HS-27A (cell line): ENCODE data around the gene DDX54.
A peak's percentile ranks its signal among the peaks of the same experiment; 100 is the strongest.
"Not testable (repeated sequence)": the region's sequence is repeated elsewhere in the genome, so short reads cannot be mapped to it uniquely, and the experiment has no call there.

ENCODE experiments used
- DNase-seq: peaks from one replicate; pipeline ENCODE4 v3.0.0-alpha.2; 2012; ENCODE audit warnings: low read depth, missing footprints

Gene DDX54

GRCh38 chr12:113220593-113221180 lies 35.4 kb upstream of the DDX54 start:
- no peak for DNase-seq

GRCh38 chr12:113216027-113216426 lies 30.7 kb upstream of the DDX54 start:
- no peak for DNase-seq

DNA sequence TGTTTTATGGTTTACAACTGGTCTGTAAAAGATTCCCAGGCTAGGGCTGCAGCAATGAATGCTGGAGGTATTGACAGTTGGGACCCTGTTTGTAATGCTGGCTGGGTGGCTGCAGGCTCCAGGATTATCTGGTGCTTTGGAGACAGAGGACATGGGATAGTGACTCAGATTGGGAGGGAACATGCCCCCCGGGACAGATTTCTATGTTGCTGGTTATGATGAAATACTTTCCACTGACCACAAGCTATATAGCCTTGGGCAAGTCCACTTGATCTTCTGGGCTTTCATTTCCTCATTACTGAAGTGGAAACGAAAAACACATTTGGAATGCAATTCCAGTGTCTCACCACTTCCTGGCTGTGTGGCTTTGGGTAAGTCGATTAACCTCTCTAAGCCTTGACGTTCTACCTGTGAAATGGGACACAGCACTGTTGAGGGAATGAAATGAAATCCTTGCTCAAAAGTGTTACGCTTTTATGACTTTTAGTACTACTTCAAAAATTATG lies 29.7 kb upstream of the DDX54 start:
- peak; percentile 82 for DNase-seq

DNA sequence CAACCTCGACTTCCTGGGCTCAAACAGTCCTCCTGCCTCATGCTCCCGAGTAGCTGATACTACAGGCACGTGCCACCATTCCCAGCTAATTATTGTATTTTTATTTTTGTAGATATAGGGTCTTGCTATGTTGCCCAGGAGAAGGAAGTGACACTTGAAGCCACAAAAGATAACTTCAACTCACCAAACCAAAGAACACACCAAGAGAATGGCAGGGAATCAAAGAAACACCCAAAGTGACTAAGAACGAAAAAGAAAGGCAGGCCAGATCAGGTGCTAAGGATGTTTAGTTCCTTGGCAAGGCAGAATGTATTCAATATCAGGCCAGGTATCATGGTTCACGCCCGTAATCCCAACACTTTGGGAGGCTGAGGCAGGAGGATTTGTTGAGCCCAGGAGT lies 25.9 kb upstream of the DDX54 start:
- no peak for DNase-seq

GRCh38 chr12:113208041-113208934 lies 23.0 kb upstream of the DDX54 start:
- DNase-seq, result no peak

DNA sequence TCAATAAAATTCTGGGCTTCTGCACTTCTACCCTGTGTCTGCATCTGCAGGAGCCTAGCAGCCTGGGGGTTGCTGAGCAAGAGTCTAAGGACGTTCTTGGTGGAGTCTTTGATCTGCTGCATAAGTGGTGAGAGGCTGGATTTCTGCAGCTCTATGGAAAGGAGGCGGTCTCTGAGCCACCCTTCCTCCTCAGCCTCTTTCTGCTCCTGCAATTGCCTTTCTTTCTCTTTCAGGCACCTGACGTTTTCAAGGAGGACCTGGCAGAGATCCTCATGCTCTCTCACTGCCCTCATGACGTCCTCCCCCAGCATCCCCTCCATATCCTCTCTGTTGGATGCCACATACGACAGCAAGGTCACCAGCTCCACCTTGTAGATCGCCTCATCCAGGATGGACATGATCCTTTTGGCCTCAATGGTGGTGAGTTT lies 22.3 kb upstream of the DDX54 start:
- no peak for DNase-seq

GRCh38 chr12:113206802-113207201 lies 21.5 kb upstream of the DDX54 start:
- DNase-seq, result not testable (repeated sequence)

DNA sequence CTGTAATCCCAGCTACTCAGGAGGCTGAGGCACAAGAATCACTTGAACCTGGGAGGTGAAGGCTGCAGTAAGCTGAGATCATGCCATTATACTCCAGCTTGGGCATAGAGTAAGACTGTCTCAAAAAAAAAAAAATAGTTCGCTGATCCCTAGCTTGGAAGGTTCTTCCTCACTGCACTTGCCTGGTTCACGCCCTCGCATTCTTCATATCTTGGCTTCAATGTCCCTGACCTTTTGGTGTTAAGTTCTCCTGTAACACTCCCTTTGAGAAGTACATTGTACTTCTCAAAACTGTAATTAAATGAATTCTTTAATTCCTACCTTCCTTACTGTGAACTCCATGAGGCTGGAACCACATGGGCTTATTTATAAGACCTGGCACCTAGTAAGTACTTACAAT lies 19.5 kb upstream of the DDX54 start:
- no peak for DNase-seq

GRCh38 chr12:113203852-113204760 lies 18.8 kb upstream of the DDX54 start:
- no peak for DNase-seq

GRCh38 chr12:113202300-113203075 lies 17.2 kb upstream of the DDX54 start:
- no peak for DNase-seq

- no peak for DNase-seq
These were observed 16.2 kb upstream of the DDX54 start for GRCh38 chr12:113201187-113202177.

DNA sequence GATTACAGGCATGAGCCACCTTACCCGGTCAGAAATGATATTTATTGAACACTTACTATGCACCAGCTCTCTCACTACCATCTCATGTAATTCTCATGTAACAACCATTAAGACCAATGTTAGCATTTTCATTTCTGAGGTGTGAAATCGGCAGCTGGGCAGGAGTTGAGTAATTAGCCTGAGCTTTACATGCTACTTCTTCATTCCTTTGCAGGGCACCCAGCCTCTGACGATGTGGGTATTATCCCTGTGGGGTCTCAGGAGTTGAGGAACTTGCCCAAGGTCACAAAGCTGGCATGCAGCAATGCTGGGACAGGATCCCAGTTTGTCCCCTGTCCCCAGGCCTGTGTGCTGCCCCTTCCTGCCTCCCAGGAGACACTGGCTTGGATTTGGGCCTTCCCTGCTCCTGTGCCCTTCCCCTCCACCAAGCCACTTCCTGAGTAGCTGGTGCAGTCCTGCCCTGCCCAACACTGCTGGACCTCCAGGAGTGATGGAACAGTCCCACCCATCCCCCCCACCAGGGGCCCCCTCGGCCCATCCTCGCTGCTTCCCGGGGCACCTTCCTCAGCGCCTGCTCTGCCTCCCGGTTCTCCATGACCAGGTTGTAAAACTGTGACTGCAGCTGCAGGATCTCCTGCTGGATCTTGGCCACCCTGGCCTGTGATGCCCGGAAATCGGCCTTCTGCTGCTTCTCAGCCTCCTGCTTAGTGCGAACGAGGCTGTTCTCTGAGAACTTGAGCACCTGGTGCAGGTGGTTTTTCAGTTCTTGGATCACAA lies 14.9 kb upstream of the DDX54 start:
- DNase-seq, result no peak

- DNase-seq, result no peak
These were observed 13.0 kb upstream of the DDX54 start for GRCh38 chr12:113198296-113198695.

GRCh38 chr12:113197518-113198077 lies 12.3 kb upstream of the DDX54 start:
- DNase-seq, result no peak

- DNase-seq, result peak; percentile 51
These were observed 11.7 kb upstream of the DDX54 start for GRCh38 chr12:113196990-113197389.

DNA sequence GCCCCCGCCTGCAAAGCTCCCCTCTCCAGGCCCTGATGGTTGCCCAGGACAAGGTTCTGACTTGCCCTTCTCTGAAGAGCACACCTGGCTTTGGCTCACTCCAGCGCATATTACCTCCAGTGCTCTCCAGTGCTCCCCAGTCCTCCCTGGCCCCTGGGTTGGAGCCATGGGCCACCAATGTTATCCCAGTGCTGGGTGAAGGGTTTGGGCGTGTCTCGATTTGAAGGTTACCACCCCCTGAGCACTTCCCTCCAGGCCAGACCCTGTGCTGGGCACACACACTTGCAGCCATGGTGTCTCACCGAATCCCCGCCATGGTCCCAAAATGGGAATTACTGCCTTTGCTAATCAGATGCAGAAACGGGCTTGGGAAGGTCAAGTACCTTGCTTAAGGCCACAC lies 11.3 kb upstream of the DDX54 start:
- no peak for DNase-seq

GRCh38 chr12:113195598-113195997 lies 10.3 kb upstream of the DDX54 start:
- no peak for DNase-seq

GRCh38 chr12:113194971-113195391 lies 9.7 kb upstream of the DDX54 start:
- DNase-seq, result peak; percentile 59

DNA sequence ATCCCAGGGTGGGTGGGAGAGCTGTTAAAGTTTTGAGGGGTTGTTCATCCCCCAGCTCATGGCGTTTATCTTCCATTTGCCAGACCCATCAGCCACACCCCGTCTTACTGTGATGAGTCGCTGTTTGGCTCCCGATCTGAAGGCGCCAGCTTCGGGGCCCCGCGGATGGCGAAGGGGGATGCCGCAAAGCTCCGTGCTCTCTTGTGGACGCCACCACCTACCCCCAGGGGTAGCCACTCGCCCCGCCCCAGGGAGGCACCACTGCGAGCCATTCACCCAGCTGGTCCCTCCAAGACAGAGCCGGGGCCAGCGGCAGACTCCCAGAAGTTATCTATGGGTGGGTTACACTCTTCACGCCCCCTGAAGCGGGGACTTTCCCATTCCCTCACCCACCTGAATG lies 5.9 kb upstream of the DDX54 start:
- DNase-seq, result no peak
